Measurements from ENCODE around the gene SOX5.

DNA sequence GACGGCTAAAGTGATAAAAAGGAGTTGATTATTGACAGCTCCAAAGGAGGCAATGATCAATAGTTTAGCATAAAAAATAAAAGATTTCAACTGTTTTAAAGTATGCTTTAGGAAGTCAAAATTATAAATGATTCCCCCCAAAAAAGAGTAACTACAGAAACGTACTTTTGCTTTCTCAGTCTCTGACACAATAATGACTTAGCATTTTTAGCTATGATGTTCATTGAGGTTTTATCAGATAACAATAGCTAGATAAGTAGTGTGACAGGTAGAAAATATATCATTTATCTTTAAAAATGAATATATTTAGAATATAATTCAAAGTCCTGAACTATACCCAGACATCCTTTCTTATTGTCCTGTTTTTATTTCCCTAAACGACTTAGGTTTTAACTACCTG lies 352.9 kb downstream of the SOX5 start:
- no peak for TF ChIP-seq CTCF (IDR thresholded peaks at IDR 0.05)
- TF ChIP-seq POLR2A (IDR thresholded peaks at IDR 0.05): no peak

All from breast epithelium (tissue), 3 donors.